ENCODE results near the gene BAHCC1. TPM values are rescaled to one million over a fixed set of nuclear protein-coding genes. Genes with fewer than 3 reads are reported as not detected.

Gene BAHCC1
- total RNA-seq, 1 experiment from 2014 or later = 3.1 TPM

- no peak overlapping the region for H3K14ac ChIP-seq (ENCODE audit: insufficient read depth, low read length)
- H3K36me3 Mint-ChIP-seq (ENCODE audit: insufficient read depth in 1 of 3, low read depth in 3 of 3) = no peaks in the 10 kb centered on the region
- no peaks in the 10 kb centered on the region for H3K9me3 ChIP-seq (ENCODE audit: control insufficient read depth, low read depth, low read length)
- peaks cover 7 to 8% of the 10 kb centered on the region in 2 experiments for H3K4me1 Mint-ChIP-seq
- DNase-seq = no peak
- no peaks in the 10 kb centered on the region for H3K9me3 Mint-ChIP-seq
- no peak overlapping the region for H2BK12ac ChIP-seq (ENCODE audit: insufficient read length, low read depth, low read length)
- H4K5ac ChIP-seq (ENCODE audit: insufficient read length, low read depth, low read length) = no peak overlapping the region
- no peak overlapping the region for H2BK15ac ChIP-seq (ENCODE audit: low read depth, low read length)
- no peak overlapping the region for H3K4ac ChIP-seq (ENCODE audit: low read depth, low read length)
- H3K27me3 ChIP-seq (ENCODE audit: insufficient read depth, low read length) = no peaks in the 10 kb centered on the region
- H4K20me1 ChIP-seq (ENCODE audit: control insufficient read depth, insufficient read depth, insufficient read length) = no peaks in the 10 kb centered on the region
- H3K18ac ChIP-seq (ENCODE audit: insufficient read length, low read depth, low read length) = no peak overlapping the region
- H4K91ac ChIP-seq (ENCODE audit: insufficient read length, low read depth, low read length) = no peak overlapping the region
- TF ChIP-seq CTCF (conservative IDR thresholded peaks at IDR 0.05) = no peak
- no peak overlapping the region for H2BK5ac ChIP-seq (ENCODE audit: insufficient read length, low read length)
- WGBS (ENCODE audit: extremely low coverage, insufficient read length, low lambda C conversion rate) = no CpG with 5 or more reads among the region's 64 CpGs
- H3K56ac ChIP-seq (ENCODE audit: insufficient read length, low read depth, low read length) = no peak overlapping the region
- no peak overlapping the region for H2BK120ac ChIP-seq (ENCODE audit: low read depth, low read length, poor library complexity, severe bottlenecking)
- no peaks in the 10 kb centered on the region for H3K79me1 ChIP-seq (ENCODE audit: insufficient read depth, low read depth, low read length, poor library complexity, severe bottlenecking)
- H3K23me2 ChIP-seq (ENCODE audit: insufficient read length, low read depth, low read length, poor library complexity, severe bottlenecking) = no peaks in the 10 kb centered on the region
- no peaks in the 10 kb centered on the region for H3K4me1 ChIP-seq (ENCODE audit: insufficient read depth, low read length)
- H2BK20ac ChIP-seq (ENCODE audit: low read depth, low read length, poor library complexity, severe bottlenecking) = no peak overlapping the region
- H4K8ac ChIP-seq (replicated peaks; ENCODE audit: insufficient read length, low read depth, low read length) = no peak overlapping the region
- no peak overlapping the region for H3K27ac ChIP-seq (ENCODE audit: insufficient read length, low read depth, low read length)
- H3K27ac Mint-ChIP-seq = no peak overlapping the region
- H2AFZ ChIP-seq (ENCODE audit: low read length) = no peak overlapping the region
- no peak overlapping the region for H3K4me2 ChIP-seq (ENCODE audit: insufficient read depth, insufficient read length, low read length)
- no peak overlapping the region for H3K9ac ChIP-seq (ENCODE audit: extremely low read depth, insufficient read length, low read length)
- no peak overlapping the region for H3K4me3 Mint-ChIP-seq
- H3K27me3 Mint-ChIP-seq (ENCODE audit: low read depth) = peaks cover 18% of the 10 kb centered on the region
- no peak overlapping the region for H2AK5ac ChIP-seq (ENCODE audit: insufficient read length, low read length)
- H3K79me2 ChIP-seq (ENCODE audit: insufficient read depth, low read length) = no peaks in the 10 kb centered on the region
- H3T11ph ChIP-seq (ENCODE audit: low read length) = no peak overlapping the region
- H3K23ac ChIP-seq (ENCODE audit: insufficient read length, low read depth, low read length) = no peak overlapping the region
Measured at GRCh38 chr17:81498953-81499600, 103.8 kb downstream of the BAHCC1 start.
